ENCODE results near the gene RBM33.
"Not testable (repeated sequence)": the region's sequence is repeated elsewhere in the genome, so short reads cannot be mapped to it uniquely, and the experiment has no call there.

The RBM33 gene

GRCh38 chr7:155814316-155815276 is 170.1 kb downstream of the RBM33 start:
- Mint-ChIP-seq H3K9me3 (no peaks in the 10 kb centered on the region), H3K27me3 (peaks cover 85% of the 10 kb centered on the region), H3K4me1 (peaks cover 27% of the 10 kb centered on the region), H3K27ac (no peak overlapping the region), H3K4me3 (no peak overlapping the region)
- ATAC-seq (peak; percentile 22), DNase-seq (no peak)

GRCh38 chr7:155815332-155816191 is 171.1 kb downstream of the RBM33 start:
- Mint-ChIP-seq H3K4me1 (peaks cover 27% of the 10 kb centered on the region), H3K27me3 (peaks cover 77% of the 10 kb centered on the region), H3K4me3 (peak overlapping the region in 1 of 2 donors; percentile 47), H3K27ac (no peak overlapping the region), H3K9me3 (no peaks in the 10 kb centered on the region)
- ATAC-seq (peak; percentile 84), DNase-seq (peak; percentile 71 to 79)

DNA sequence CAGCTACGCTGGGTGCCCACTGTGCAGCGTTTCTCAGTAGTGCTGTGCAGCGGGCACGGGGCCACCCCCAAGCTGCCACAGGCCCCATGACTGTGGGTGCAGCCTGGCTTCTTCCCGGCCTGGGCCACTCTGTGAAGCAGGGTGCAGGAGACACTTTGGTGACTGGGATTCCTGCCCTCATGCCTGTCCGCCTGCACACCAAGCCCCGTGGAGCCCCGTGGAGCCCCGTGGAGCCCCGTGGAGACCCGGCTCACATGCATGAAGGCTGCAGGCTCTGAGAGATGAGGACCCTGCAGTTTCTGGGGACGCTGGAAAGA is 171.7 kb downstream of the RBM33 start:
- Mint-ChIP-seq H3K4me1 (peaks cover 27% of the 10 kb centered on the region), H3K4me3 (no peak overlapping the region), H3K27ac (no peak overlapping the region), H3K27me3 (peaks cover 77% of the 10 kb centered on the region), H3K9me3 (no peaks in the 10 kb centered on the region)
- DNase-seq (no peak), ATAC-seq (no peak)

GRCh38 chr7:155816996-155817395 is 172.5 kb downstream of the RBM33 start:
- DNase-seq (no peak), ATAC-seq (no peak)
- peaks cover 18% of the 10 kb centered on the region for H3K4me1 Mint-ChIP-seq
- peaks cover 77% of the 10 kb centered on the region for H3K27me3 Mint-ChIP-seq
- H3K4me3 Mint-ChIP-seq = no peak overlapping the region
- H3K9me3 Mint-ChIP-seq = no peaks in the 10 kb centered on the region
- H3K27ac Mint-ChIP-seq = no peak overlapping the region

DNA sequence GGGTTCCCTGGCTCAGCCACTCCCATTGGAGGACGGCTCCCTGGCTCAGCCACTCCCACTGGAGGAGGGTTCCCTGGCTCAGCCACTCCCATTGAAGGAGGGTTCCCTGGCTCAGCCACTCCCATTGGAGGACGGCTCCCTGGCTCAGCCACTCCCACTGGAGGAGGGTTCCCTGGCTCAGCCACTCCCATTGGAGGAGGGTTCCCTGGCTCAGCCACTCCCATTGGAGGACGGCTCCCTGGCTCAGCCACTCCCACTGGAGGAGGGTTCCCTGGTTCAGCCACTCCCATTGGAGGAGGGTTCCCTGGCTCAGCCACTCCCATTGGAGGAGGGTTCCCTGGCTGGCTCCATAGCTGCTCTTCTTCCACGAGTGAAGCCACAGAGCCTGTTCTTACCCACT is 173.1 kb downstream of the RBM33 start:
- H3K27me3 Mint-ChIP-seq = peaks cover 77% of the 10 kb centered on the region
- ATAC-seq, H3K27ac Mint-ChIP-seq, H3K4me3 Mint-ChIP-seq, DNase-seq, H3K9me3 Mint-ChIP-seq: not testable (repeated sequence)
- peaks cover 14% of the 10 kb centered on the region for H3K4me1 Mint-ChIP-seq

GRCh38 chr7:155818154-155818819 is 173.8 kb downstream of the RBM33 start:
- peaks cover 8% of the 10 kb centered on the region for H3K4me1 Mint-ChIP-seq
- no peak overlapping the region for H3K4me3 Mint-ChIP-seq
- H3K9me3 Mint-ChIP-seq = no peaks in the 10 kb centered on the region
- DNase-seq (no peak), ATAC-seq (no peak)
- peaks cover 76% of the 10 kb centered on the region for H3K27me3 Mint-ChIP-seq
- H3K27ac Mint-ChIP-seq = no peak overlapping the region

GRCh38 chr7:155818820-155819168 is 174.3 kb downstream of the RBM33 start:
- no peak overlapping the region for H3K4me3 Mint-ChIP-seq
- H3K27me3 Mint-ChIP-seq = peaks cover 71% of the 10 kb centered on the region
- H3K27ac Mint-ChIP-seq = no peak overlapping the region
- DNase-seq = no peak
- H3K9me3 Mint-ChIP-seq = no peaks in the 10 kb centered on the region
- no peak for ATAC-seq
- H3K4me1 Mint-ChIP-seq = peaks cover 8% of the 10 kb centered on the region

DNA sequence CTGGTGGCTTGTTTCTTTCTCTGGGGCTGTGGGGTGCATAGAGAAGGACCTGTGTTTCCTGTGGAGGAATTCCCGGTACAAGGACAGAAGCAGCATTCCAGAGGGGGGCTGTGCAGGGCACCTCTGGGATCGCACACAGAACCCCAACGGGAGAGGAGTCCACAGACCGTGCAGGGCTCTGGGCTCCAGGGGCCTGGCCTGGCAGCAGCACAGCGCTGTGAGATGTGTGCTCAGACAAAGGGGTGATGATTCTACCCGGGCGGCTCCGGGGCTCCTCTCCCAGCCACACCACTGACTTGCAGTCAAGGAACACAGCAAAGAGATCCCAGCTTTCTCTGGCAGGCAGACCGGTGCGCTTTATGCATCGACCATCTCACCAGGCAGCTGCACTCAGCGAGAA is 174.7 kb downstream of the RBM33 start:
- DNase-seq (no peak), ATAC-seq (no peak)
- Mint-ChIP-seq H3K9me3 (no peaks in the 10 kb centered on the region), H3K27ac (no peak overlapping the region), H3K27me3 (peaks cover 69% of the 10 kb centered on the region), H3K4me1 (peaks cover 8% of the 10 kb centered on the region), H3K4me3 (no peak overlapping the region)

GRCh38 chr7:155820246-155820645 is 175.8 kb downstream of the RBM33 start:
- H3K4me3 Mint-ChIP-seq = no peak overlapping the region
- ATAC-seq (no peak), DNase-seq (no peak)
- H3K27ac Mint-ChIP-seq = no peak overlapping the region
- peaks cover 6% of the 10 kb centered on the region for H3K4me1 Mint-ChIP-seq
- H3K9me3 Mint-ChIP-seq = no peaks in the 10 kb centered on the region
- H3K27me3 Mint-ChIP-seq = peaks cover 69% of the 10 kb centered on the region

GRCh38 chr7:155820788-155821187 is 176.3 kb downstream of the RBM33 start:
- Mint-ChIP-seq H3K9me3 (no peaks in the 10 kb centered on the region), H3K27ac (peak overlapping the region in 1 of 2 donors; percentile 85), H3K4me1 (peaks cover under 1% of the 10 kb centered on the region), H3K27me3 (peaks cover 69% of the 10 kb centered on the region), H3K4me3 (no peak overlapping the region)
- ATAC-seq (no peak), DNase-seq (no peak)

GRCh38 chr7:155821851-155822250 is 177.4 kb downstream of the RBM33 start:
- ATAC-seq = no peak
- H3K4me1 Mint-ChIP-seq = no peaks in the 10 kb centered on the region
- peaks cover 66% of the 10 kb centered on the region for H3K27me3 Mint-ChIP-seq
- no peak for DNase-seq
- no peaks in the 10 kb centered on the region for H3K9me3 Mint-ChIP-seq
- H3K4me3 Mint-ChIP-seq = no peak overlapping the region
- H3K27ac Mint-ChIP-seq = no peak overlapping the region

GRCh38 chr7:155824227-155824886 is 179.9 kb downstream of the RBM33 start:
- ATAC-seq = no peak

GRCh38 chr7:155825336-155825735 is 180.9 kb downstream of the RBM33 start:
- H3K9me3 Mint-ChIP-seq = no peaks in the 10 kb centered on the region
- no peak for DNase-seq
- ATAC-seq = no peak
- no peak overlapping the region for H3K27ac Mint-ChIP-seq
- no peak overlapping the region for H3K4me3 Mint-ChIP-seq
- H3K4me1 Mint-ChIP-seq = no peaks in the 10 kb centered on the region
- H3K27me3 Mint-ChIP-seq = peaks cover 68% of the 10 kb centered on the region

More at GRCh38 chr7:155824227-155824886, 179.9 kb downstream of the RBM33 start:
- Mint-ChIP-seq H3K27ac (no peak overlapping the region), H3K9me3 (no peaks in the 10 kb centered on the region), H3K27me3 (peaks cover 61% of the 10 kb centered on the region), H3K4me1 (no peaks in the 10 kb centered on the region), H3K4me3 (no peak overlapping the region)
- DNase-seq = no peak

- Mint-ChIP-seq H3K27me3 (peaks cover 38% of the 10 kb centered on the region), H3K27ac (no peak overlapping the region), H3K4me3 (no peak overlapping the region), H3K9me3 (no peaks in the 10 kb centered on the region), H3K4me1 (no peaks in the 10 kb centered on the region)
- ATAC-seq (no peak), DNase-seq (no peak)
These were observed 185.5 kb downstream of the RBM33 start for GRCh38 chr7:155829796-155830470.

All from stimulated activated naive CD8-positive, alpha-beta T cell treated with anti-CD3 and anti-CD28 coated beads, Interleukin-15, amount 100 ng/mL, for 72 hours (primary cell).